NCI-H345 treated with DMSO at 0.1 percent for 48 hours (cell line): ENCODE measurements around the gene ABCC2.
"Not testable (repeated sequence)": the region's sequence is repeated elsewhere in the genome, so short reads cannot be mapped to it uniquely, and the experiment has no call there.

ENCODE experiments used
- DNase-seq: peaks from one replicate; lab custom pipeline; 2025; ENCODE audit not compliant: unreplicated experiment; lab: John Stamatoyannopoulos, UW

The ABCC2 gene

GRCh38 chr10:99851825-99852224, 69.4 kb downstream of the ABCC2 start:
- no peak for DNase-seq

DNA sequence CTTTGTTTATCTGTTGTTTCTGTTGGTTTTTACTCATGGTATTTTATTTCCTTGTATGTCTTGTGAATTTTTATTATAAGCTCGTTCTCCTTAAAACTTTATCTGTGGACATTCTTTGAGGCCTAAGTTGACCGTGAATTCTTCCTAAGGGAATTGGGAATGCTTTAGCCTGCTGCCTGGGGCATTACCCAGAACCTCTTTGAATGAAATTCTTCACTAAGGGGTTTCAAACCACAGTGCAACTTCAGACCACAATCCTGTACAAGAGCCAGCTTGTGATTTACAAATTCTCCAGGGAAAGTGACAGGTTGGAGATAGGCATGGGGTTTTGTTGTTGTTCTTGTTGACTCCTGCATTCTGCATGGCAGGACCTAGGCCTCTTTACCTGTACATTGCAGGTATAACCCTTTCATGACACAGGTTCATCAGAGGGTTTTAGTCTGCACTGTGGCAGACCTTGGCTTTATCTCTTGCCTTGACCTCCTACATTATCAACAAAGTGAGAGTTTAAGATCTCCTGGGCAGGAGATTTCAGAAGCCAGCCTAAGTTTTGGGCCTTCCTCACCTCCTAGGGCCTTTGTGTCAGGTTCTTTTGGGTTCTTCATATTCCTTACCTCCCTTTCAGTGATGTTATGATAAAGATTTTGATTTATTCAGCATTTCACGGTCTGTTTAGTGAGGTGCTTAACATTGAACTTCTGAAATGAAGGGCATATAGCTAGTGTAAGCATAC, 70.2 kb downstream of the ABCC2 start:
- DNase-seq, result no peak

- DNase-seq, result no peak
Observed at GRCh38 chr10:99853655-99854054, 71.2 kb downstream of the ABCC2 start.

DNA sequence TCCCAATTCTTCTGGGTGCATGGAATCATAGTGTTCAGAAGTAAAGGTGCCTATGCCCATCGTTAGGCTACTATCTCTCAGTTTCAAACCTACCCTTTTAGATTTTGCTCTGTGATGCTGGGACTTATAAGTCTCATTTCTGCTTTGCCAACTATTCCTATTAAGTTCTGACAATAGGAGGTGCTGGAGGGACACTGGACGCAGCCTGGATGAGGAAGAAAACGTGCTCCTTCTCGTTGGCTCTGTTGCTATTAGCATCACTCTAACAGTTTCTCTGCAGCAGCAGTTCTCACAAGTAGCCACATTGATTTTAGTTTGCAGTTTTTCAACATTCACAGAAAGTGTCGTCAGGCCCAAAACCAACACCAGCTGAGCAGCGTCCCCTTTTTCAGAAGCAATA, 72.4 kb downstream of the ABCC2 start:
- no peak for DNase-seq

DNA sequence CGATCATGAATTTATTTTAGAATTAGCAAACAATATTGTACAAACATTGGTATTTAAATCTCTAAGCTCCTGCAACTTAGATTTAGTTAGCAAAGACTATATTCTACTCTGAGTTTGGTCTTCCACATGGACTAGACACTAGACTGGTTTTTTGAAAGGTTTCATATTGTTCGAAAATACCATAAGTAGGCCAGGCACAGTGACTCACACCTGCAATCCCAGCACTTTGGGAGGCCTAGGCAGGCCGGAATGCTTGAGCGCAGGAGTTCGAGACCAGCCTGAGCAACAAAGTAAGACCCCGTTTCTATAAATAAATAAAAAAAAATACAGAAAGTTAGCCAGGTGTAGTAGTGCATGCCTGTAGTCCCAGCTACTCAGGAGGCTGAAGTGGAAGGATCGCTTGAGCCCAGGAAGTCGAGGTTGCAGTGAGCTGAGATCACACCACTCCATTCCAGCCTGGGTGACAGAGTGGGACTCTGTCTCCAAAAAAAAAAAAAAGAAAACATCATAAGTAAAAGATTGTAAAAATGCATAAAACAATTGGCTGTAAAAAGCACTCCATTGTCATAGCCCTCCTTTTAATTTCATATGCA, 73.1 kb downstream of the ABCC2 start:
- no peak for DNase-seq

GRCh38 chr10:99858849-99859248, 76.4 kb downstream of the ABCC2 start:
- DNase-seq, result no peak

GRCh38 chr10:99859585-99859984, 77.1 kb downstream of the ABCC2 start:
- DNase-seq, result no peak

GRCh38 chr10:99860466-99860865, 78.0 kb downstream of the ABCC2 start:
- no peak for DNase-seq

DNA sequence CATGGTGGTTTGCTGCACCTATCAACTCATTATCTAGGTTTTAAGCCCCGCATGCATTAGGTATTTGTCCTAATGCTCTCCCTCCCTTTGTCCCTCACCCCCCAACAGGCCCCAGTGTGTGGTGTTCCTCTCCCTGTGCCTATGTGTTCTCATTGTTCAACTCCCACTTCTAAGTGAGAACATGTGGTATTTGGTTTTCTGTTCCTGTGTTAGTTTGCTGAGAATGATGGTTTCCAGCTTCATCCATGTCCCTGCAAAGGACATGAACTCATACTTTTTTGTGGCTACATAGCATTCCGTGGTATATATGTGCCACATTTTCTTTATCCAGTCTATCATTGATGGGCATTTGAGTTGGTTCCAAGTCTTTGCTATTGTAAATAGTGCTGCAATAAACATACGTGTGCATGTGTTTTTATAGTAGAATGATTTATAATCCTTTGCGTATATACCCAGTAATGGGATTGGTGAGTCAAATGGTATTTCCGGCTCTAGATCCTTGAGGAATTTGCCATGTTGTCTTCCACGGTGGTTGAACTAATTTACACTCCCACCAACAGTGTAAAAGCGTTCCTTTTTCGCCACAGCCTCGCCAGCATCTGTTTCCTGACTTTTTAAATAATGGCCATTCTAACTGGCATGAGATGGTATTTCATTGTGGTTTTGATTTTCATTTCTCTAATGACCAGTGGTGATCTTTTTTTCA, 81.2 kb downstream of the ABCC2 start:
- DNase-seq, result not testable (repeated sequence)

- DNase-seq, result not testable (repeated sequence)
Observed at GRCh38 chr10:99867250-99867649, 84.8 kb downstream of the ABCC2 start.

DNA sequence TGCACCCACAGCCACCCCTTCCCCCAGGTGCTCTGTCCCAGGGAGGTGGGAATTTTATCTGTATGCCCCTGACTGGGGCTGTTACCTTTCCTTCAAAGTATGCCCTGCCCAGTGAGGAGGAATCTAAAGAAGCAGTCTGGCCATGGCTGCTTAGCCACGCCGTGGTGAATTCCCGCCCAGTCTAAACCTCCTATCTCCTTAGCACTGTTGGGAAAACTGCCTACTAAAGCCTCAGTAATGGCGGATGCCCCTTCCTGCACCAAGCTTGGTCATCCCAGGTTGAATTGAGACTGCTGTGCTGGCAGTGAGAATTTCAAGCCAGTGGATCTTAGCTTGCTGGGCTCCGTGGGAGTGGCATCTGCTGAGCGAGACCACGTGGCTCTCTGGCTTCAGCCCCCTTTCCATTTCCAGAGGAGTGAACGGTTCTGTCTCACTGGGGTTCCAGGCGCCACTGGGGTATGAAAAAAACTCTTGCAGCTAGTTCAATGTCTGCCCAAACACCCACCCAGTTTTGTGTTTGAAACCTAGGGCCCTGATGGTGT, 87.2 kb downstream of the ABCC2 start:
- no peak for DNase-seq

GRCh38 chr10:99870123-99870730, 87.8 kb downstream of the ABCC2 start:
- no peak for DNase-seq

GRCh38 chr10:99872367-99873162, 90.1 kb downstream of the ABCC2 start:
- DNase-seq, result no peak

GRCh38 chr10:99873846-99874245, 91.4 kb downstream of the ABCC2 start:
- no peak for DNase-seq

DNA sequence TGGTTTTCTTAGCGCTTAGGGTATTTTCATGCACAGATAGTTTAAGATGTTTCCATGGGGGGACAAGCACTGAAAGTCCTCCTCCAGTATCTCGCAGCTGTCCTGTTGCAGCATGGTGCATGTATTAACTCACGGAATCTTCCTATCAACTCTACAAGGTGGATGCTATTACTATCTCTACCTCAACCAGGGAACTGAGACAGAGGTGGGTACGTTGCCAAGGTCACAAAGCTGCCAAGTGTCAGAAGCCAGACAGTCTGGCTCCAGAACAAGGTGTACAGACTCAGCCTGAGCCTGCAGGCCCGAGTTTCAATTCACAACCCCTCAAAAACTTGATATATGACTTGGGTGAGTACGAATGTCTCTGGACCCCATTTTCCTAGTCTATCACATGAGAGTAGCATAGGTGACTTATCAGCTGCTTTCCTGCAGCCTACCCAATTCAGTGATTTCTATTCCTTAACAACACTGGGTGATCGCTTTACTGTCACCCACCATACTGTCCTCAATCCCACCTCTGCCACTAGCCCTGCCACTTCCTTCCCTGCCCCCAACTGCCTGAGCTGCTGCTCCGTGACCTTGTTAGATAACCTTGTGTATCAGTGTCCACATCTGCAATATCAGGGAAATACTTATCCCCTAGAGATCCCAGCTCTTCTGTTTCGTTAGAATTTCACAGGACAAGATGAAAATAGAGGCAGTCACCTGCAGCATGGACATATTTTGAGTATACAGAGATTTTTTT, 92.1 kb downstream of the ABCC2 start:
- DNase-seq, result no peak

GRCh38 chr10:99875473-99875872, 93.0 kb downstream of the ABCC2 start:
- DNase-seq, result no peak

DNA sequence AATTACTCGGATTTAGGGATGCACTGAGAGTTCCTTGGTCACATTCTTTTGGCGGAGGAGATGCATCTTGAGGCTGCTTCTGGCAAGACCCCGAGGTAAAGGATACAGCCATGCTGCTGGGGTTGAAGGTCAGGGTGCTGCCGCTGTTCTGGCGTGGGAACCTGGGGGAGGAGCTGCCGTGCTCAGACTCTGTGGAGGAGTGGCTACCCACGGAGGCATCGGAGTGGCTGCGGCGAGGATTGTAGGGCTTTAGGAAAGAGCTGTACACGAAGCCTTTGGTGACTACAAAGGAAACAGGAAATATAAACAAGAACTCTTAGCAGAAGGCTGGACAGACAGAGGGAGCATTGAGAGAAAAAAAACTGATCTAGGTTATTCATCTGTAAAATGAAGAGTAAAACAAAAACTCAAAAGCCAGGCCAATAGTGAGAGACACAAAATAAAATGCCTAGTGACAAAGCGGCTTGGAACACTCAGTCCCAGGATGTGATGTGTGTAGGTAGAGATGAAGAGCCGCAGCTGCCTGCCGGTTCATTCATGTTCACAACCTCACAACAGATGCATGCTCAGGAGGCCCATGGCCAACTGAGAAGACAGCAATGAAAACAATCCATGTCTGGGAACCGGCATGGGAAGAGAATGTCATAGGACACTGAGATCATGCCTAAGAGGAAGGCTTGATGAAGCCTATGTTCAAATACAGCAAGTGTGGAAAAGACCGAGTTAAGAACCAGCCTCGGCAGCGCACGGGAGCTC, 97.8 kb downstream of the ABCC2 start:
- no peak for DNase-seq

DNA sequence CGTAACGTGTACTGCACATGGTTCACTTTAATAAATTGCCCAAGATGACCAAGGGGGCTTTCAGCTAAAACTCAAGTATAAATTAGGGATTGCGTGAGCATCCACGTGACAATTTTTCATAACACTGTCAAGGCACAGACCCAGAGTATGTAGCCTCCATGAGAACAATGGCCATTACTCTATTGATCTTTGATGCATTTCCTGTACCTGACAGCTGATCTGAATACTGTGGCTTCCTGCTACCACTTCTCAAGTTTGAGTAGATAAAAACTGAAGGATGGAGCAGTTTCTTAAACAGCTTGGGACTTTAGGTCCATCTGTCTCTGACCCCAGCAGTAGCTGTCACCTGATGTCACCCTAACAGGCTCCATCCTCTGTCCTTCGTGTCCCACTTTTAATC, 98.9 kb downstream of the ABCC2 start:
- DNase-seq, result no peak

DNA sequence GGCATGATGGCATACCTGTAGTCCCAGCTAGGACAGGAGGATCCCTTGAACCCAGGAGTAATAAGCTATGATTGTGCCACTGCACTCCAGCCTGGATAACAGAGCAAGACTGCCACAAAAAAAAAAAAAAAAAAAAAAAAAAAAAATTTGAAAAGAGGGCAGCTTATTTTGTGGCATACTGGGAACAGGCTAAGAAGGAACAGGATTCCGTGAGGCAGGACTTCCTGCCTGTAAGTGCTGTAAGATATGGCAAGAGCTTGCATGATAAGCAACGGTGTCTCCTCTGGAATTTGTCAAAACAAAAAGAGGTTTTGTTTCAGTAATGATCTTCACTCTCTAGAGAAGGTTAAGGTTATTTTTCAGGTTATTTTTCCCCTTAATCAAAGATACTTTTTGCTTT, 101.1 kb downstream of the ABCC2 start:
- no peak for DNase-seq
